SK-N-SH (cell line): ENCODE data around the gene WNT4. TPM values are rescaled to one million over a fixed set of nuclear protein-coding genes. Genes with fewer than 3 reads are reported as not detected.

ENCODE experiments used
- CTCF ChIA-PET: fragments of 300-600, 350-600 bp; formaldehyde crosslinking; extraction: SDS; loops from one replicate; lab custom pipeline; 2021; lab: Yijun Ruan, JAX
- POLR2A ChIA-PET: fragments of 350-600 bp; sonication (Branson Sonifier 250); formaldehyde crosslinking; extraction: SDS; loops from one replicate; lab custom pipeline; 2020; ENCODE audit warnings: antibody characterized with exemption, inconsistent platforms; lab: Yijun Ruan, JAX
- DNase-seq: peaks from one replicate; pipeline ENCODE4 v3.0.0; 2012
- H2AFZ ChIP-seq: fragments of 200-600 bp; sonication (generic); 2 replicates; pipeline ENCODE4 v1.8.1; 2016; ENCODE audit warnings: antibody characterized with exemption, mild to moderate bottlenecking, low read depth
- H3F3A ChIP-seq: fragments of 200-600 bp; sonication (generic); replicated peaks from 2 replicates; pipeline ENCODE3; 2016; ENCODE audit warnings: antibody characterized with exemption, mild to moderate bottlenecking; ENCODE audit not compliant: insufficient read depth
- H3K27ac ChIP-seq, 2 experiments: fragments of 200-500 bp in 1 of 2; fragments of 200-600 bp in 1 of 2; sonication (Bioruptor generic) in 1 of 2; sonication (generic), shearing (Covaris generic) in 1 of 2; 2 replicates each; pipeline versions ENCODE4 v1.5.1 to v1.6.1; 2014 to 2016; ENCODE audit warnings: low read depth in 2 of 2, inconsistent platforms in 1 of 2, low read length in 1 of 2, mild to moderate bottlenecking in 1 of 2, mixed read lengths in 1 of 2
- H3K27me3 ChIP-seq: fragments of 200-600 bp; sonication (generic), shearing (Covaris generic); 2 replicates; pipeline ENCODE4 v1.6.1; 2016; ENCODE audit warnings: mixed run types; ENCODE audit not compliant: insufficient read depth
- H3K36me3 ChIP-seq, 2 experiments: fragments of 200-500 bp in 1 of 2; fragments of 200-600 bp in 1 of 2; sonication (Bioruptor generic) in 1 of 2; sonication (generic) in 1 of 2; replicated peaks in 1 of 2; 2 replicates each; pipeline versions ENCODE3 to v1.5.1; 2014 to 2016; ENCODE audit warnings: low read length in 1 of 2, mild to moderate bottlenecking in 1 of 2; ENCODE audit not compliant: insufficient read depth in 2 of 2, control insufficient read depth in 1 of 2
- H3K4me1 ChIP-seq, 2 experiments: fragments of 200-500 bp in 1 of 2; fragments of 200-600 bp in 1 of 2; sonication (Bioruptor generic) in 1 of 2; sonication (generic), shearing (Covaris generic) in 1 of 2; 2 replicates each; pipeline versions ENCODE4 v1.5.1 to v1.6.1; 2014 to 2016; ENCODE audit warnings: low read depth in 1 of 2, low read length in 1 of 2, mixed run types in 1 of 2; ENCODE audit not compliant: insufficient read depth in 2 of 2, control insufficient read depth in 1 of 2
- H3K4me2 ChIP-seq: fragments of 200-600 bp; sonication (generic), shearing (Covaris generic); 2 replicates; pipeline ENCODE4 v1.6.1; 2017; ENCODE audit warnings: mixed run types
- H3K4me3 ChIP-seq, 2 experiments: fragments of 200-500 bp in 1 of 2; fragments of 200-600 bp in 1 of 2; sonication (Bioruptor generic) in 1 of 2; sonication (generic), shearing (Covaris generic) in 1 of 2; 2 replicates each; pipeline versions ENCODE4 v1.5.1 to v1.8.1; 2014 to 2016; ENCODE audit warnings: low read depth in 2 of 2, inconsistent platforms in 1 of 2, low read length in 1 of 2, mild to moderate bottlenecking in 1 of 2, mixed read lengths in 1 of 2, moderate library complexity in 1 of 2
- H3K79me2 ChIP-seq: fragments of 200-600 bp; sonication (generic); 2 replicates; pipeline ENCODE4 v1.8.1; 2017; ENCODE audit warnings: mild to moderate bottlenecking; ENCODE audit not compliant: insufficient read depth
- H3K9ac ChIP-seq: fragments of 200-600 bp; sonication (generic); 2 replicates; pipeline ENCODE4 v1.6.1; 2017; ENCODE audit warnings: mixed run types
- H3K9me2 ChIP-seq: fragments of 200-600 bp; sonication (generic); 2 replicates; pipeline ENCODE4 v1.6.1; 2017; ENCODE audit warnings: mixed run types
- H3K9me3 ChIP-seq: fragments of 200-600 bp; sonication (generic); 2 replicates; pipeline ENCODE4 v1.6.1; 2017; ENCODE audit warnings: mixed run types, mild to moderate bottlenecking, moderate library complexity
- H4K20me1 ChIP-seq: fragments of 200-600 bp; sonication (generic); 2 replicates; pipeline ENCODE4 v1.6.1; 2017; ENCODE audit warnings: mild to moderate bottlenecking, mixed run types; ENCODE audit not compliant: insufficient read depth
- CHD2 ChIP-seq: fragments of 150-350 bp; IDR thresholded peaks from 2 replicates; pipeline ENCODE4 v1.6.1; 2018; ENCODE audit warnings: low read length; ENCODE audit not compliant: partially characterized antibody
- EP300 ChIP-seq, 2 experiments: IDR thresholded peaks; 2 replicates each; pipeline versions ENCODE4 v1.4.0 to v1.6.1; 2012; ENCODE audit warnings: borderline replicate concordance in 1 of 2, low read depth in 1 of 2, low read length in 1 of 2
- FOSL2 ChIP-seq: IDR thresholded peaks from 2 replicates; pipeline ENCODE4 v1.4.0; 2012; ENCODE audit warnings: low read depth, mild to moderate bottlenecking, moderate library complexity, borderline replicate concordance
- FOXM1 ChIP-seq: IDR thresholded peaks from 2 replicates; pipeline ENCODE4 v1.4.0; 2012; ENCODE audit warnings: low read depth, mild to moderate bottlenecking
- GABPA ChIP-seq: IDR thresholded peaks from 2 replicates; pipeline ENCODE4 v1.4.0; 2012; ENCODE audit warnings: low read depth, mild to moderate bottlenecking
- MAX ChIP-seq: IDR thresholded peaks from 2 replicates; pipeline ENCODE4 v1.4.0; 2012; ENCODE audit warnings: low read depth
- MXI1 ChIP-seq: IDR thresholded peaks from 2 replicates; pipeline ENCODE4 v1.6.1; 2012; ENCODE audit warnings: mild to moderate bottlenecking, low read depth, low read length, improper control_type of control experiment
- NFIC ChIP-seq: IDR thresholded peaks from 2 replicates; pipeline ENCODE4 v1.4.0; 2012; ENCODE audit warnings: borderline replicate concordance
- PBX3 ChIP-seq: IDR thresholded peaks from 2 replicates; pipeline ENCODE4; 2012
- REST ChIP-seq: IDR thresholded peaks from 2 replicates; pipeline ENCODE4 v1.6.1; 2012; ENCODE audit warnings: mild to moderate bottlenecking, low read depth, low read length, moderate library complexity
- RXRA ChIP-seq: IDR thresholded peaks from 2 replicates; pipeline ENCODE4 v1.4.0; 2012; ENCODE audit warnings: low read depth, mild to moderate bottlenecking, borderline replicate concordance
- SMC3 ChIP-seq: IDR thresholded peaks from 2 replicates; pipeline ENCODE4 v1.6.1; 2012; ENCODE audit warnings: low read depth, low read length, improper control_type of control experiment
- TAF1 ChIP-seq: IDR thresholded peaks from 2 replicates; pipeline ENCODE4 v1.6.1; 2012; ENCODE audit warnings: low read depth, mild to moderate bottlenecking, low read length, moderate library complexity, borderline replicate concordance
- TCF12 ChIP-seq: IDR thresholded peaks from 2 replicates; pipeline ENCODE4 v1.4.0; 2012
- USF1 ChIP-seq: IDR thresholded peaks from 2 replicates; pipeline ENCODE4 v1.4.0; 2012; ENCODE audit warnings: low read depth, borderline replicate concordance
- YY1 ChIP-seq: IDR thresholded peaks from 2 replicates; pipeline ENCODE4 v1.4.0; 2012; ENCODE audit warnings: low read depth, mild to moderate bottlenecking
- WGBS: methylation state at CpG from one replicate; pipeline ENCODE4 v1.1.6; 2017; ENCODE audit warnings: low lambda C conversion rate; 5-methylcytosine and 5-hydroxymethylcytosine counted together
- polyA plus RNA-seq, 3 experiments: library from polyadenylated mRNA; depleted of rRNA; stranded (reverse); fragments of >200 nt; gene quantifications; 2 replicates each; pipeline ENCODE4 v1.2.3, GENCODE V29; 2012

The WNT4 gene
- polyA plus RNA-seq, 1 of the 3 experiments (the other 2 are of a cell fraction) = 0.03 TPM

- no peak for TF ChIP-seq PBX3
- no peak for TF ChIP-seq EP300 (IDR thresholded peaks at IDR 0.05; ENCODE audit: borderline replicate concordance in 1 of 2, low read depth in 1 of 2, low read length in 1 of 2)
- TF ChIP-seq RXRA = no peak
- TF ChIP-seq MXI1 = no peak
- no peak for TF ChIP-seq GABPA
- TF ChIP-seq SMC3 = no peak
- ChIA-PET POLR2A (no interaction called here), CTCF (interaction anchor here (1.0 to 1.7 kb wide), 2 partner anchors 27 to 505 kb away, joined by 3 to 5 read pairs; no protein-coding TSS in a partner anchor)
- no peaks in the 10 kb centered on the region for H3K27me3 ChIP-seq
- WGBS = 91% methylated on average over 2 of the region's 2 CpGs
- H3K4me1 ChIP-seq = no peaks in the 10 kb centered on the region; a peak in 1 of 4 replicates
- H4K20me1 ChIP-seq = peaks cover 100% of the 10 kb centered on the region
- H3K9ac ChIP-seq = no peak overlapping the region
- H3K4me3 ChIP-seq = no peak overlapping the region
- H3K9me3 ChIP-seq = no peaks in the 10 kb centered on the region
- H2AFZ ChIP-seq = no peak overlapping the region
- H3K36me3 ChIP-seq = peaks cover 32 to 76% of the 10 kb centered on the region in 2 experiments
- no peaks in the 10 kb centered on the region for H3K9me2 ChIP-seq
- H3K4me2 ChIP-seq = no peak overlapping the region
- no peak for DNase-seq
- peaks cover 11% of the 10 kb centered on the region for H3F3A ChIP-seq
- H3K79me2 ChIP-seq = peaks cover 100% of the 10 kb centered on the region
- H3K27ac ChIP-seq = peak overlapping the region in 1 of 2 experiments; percentile 3; a peak in 1 of 4 replicates
Observed at GRCh38 chr1:22078133-22078532, 64.8 kb downstream of the WNT4 start.

- Histone ChIP-seq H3K9me3 (no peaks in the 10 kb centered on the region), H3K79me2 (peaks cover 100% of the 10 kb centered on the region), H3K9me2 (no peaks in the 10 kb centered on the region), H3K27ac (no peak overlapping the region), H3K4me3 (no peak overlapping the region), H2AFZ (no peak overlapping the region), H3F3A (peaks cover 11% of the 10 kb centered on the region), H3K36me3 (peaks cover 32 to 72% of the 10 kb centered on the region in 2 experiments), H3K9ac (no peak overlapping the region), H3K4me1 (no peaks in the 10 kb centered on the region; a peak in 1 of 4 replicates), H3K27me3 (no peaks in the 10 kb centered on the region), H3K4me2 (no peak overlapping the region), H4K20me1 (peaks cover 100% of the 10 kb centered on the region)
- POLR2A ChIA-PET = no interaction called here
- no peak for DNase-seq
- CTCF ChIA-PET = interaction anchor here (1.0 to 1.7 kb wide), 2 partner anchors 28 to 506 kb away, joined by 3 to 5 read pairs; no protein-coding TSS in a partner anchor
- WGBS = 83% methylated on average over 5 of the region's 5 CpGs
- TF ChIP-seq USF1 (no peak), CHD2 (no peak), MAX (no peak), FOSL2 (no peak), FOXM1 (no peak), TCF12 (no peak), NFIC (no peak), REST (no peak), TAF1 (no peak), YY1 (no peak)
- TF ChIP-seq, all 33 proteins: peak for 0
Observed at GRCh38 chr1:22077728-22078127, 65.2 kb downstream of the WNT4 start.
